K562 (cell line): Measurements from ENCODE around the gene LUZP1. TPM values are rescaled to one million over a fixed set of nuclear protein-coding genes. Genes with fewer than 3 reads are reported as not detected.

Experiments
- CTBP1 ChIP-seq: fragments of 450-650 bp; IDR thresholded peaks from 2 replicates; pipeline ENCODE4 v1.6.1; 2016; ENCODE audit warnings: borderline replicate concordance
- PHTF2 ChIP-seq: fragments of 250-450 bp; sonication (Bioruptor Pico); IDR thresholded peaks from 2 replicates; pipeline ENCODE4 v1.5.0; 2021; ENCODE audit warnings: mild to moderate bottlenecking
- RBFOX2 ChIP-seq: fragments of 200-400 bp; formaldehyde crosslinking; IDR thresholded peaks from 2 replicates; pipeline ENCODE4 v1.6.1; 2017; ENCODE audit warnings: low read depth, mild to moderate bottlenecking, low read length, moderate library complexity
- SAP30 ChIP-seq: fragments of 200-600 bp; sonication (generic); IDR thresholded peaks from 2 replicates; pipeline ENCODE4 v1.6.1; 2012; ENCODE audit warnings: borderline replicate concordance, low read depth, mild to moderate bottlenecking, moderate library complexity, low read length, control low read depth, inconsistent platforms; ENCODE audit not compliant: insufficient read depth, poor library complexity, severe bottlenecking
- SMAD1 ChIP-seq: fragments of 150-350 bp; IDR thresholded peaks from 2 replicates; pipeline ENCODE4 v1.6.1; 2014; ENCODE audit warnings: low read length, low read depth; ENCODE audit not compliant: partially characterized antibody
- SRF ChIP-seq, 2 experiments: fragments of 250-450, 450-650 bp in 1 of 2; sonication (Bioruptor Pico) in 1 of 2; sonication (generic) in 1 of 2; formaldehyde crosslinking; IDR thresholded peaks; 2 replicates each; pipeline versions ENCODE4 v1.5.0 to v1.5.1; 2020 to 2022; ENCODE audit warnings: mild to moderate bottlenecking in 1 of 2, missing genetic modification reagents in 1 of 2
- ZFX ChIP-seq: sonication (generic); formaldehyde crosslinking; IDR thresholded peaks from 2 replicates; pipeline ENCODE4 v1.8.0; 2022; ENCODE audit warnings: mild to moderate bottlenecking, missing genetic modification reagents, moderate library complexity
- polyA plus RNA-seq, 8 experiments: library from polyadenylated mRNA; depleted of rRNA in 4 of 8; stranded (reverse) in 5 of 8; unstranded in 3 of 8; fragments of >200 nt; fragmentation: Nextera tagmentation in 2 of 8; fragmentation: Illumina TruSeq in 1 of 8; extraction: Ambion mirVana in 2 of 8; extraction: Trizol in 1 of 8; gene quantifications; 2 replicates each; pipeline versions ENCODE4 v1.2.1 to v1.2.3, GENCODE V29; 2011 to 2014; ENCODE audit warnings: inconsistent platforms in 1 of 8, missing spikeins in 1 of 8
- total RNA-seq, 7 experiments: library from RNA; depleted of rRNA in 6 of 7; stranded (reverse); fragments of >200 nt in 6 of 7; fragmentation: Illumina TruSeq in 2 of 7; extraction: Trizol in 2 of 7; gene quantifications; 2 replicates each; pipeline versions ENCODE4 v1.2.1 to v1.2.3, GENCODE V29; 2011 to 2021; ENCODE audit warnings: low replicate concordance in 1 of 7
- TF ChIP-seq, protein P1 (sequence below): sonication (generic); formaldehyde crosslinking; IDR thresholded peaks from 2 replicates; pipeline ENCODE4 v1.8.1; 2023; ENCODE audit warnings: mild to moderate bottlenecking, missing genetic modification reagents
- TF ChIP-seq, protein P2 (sequence below): fragments of 450-650 bp; IDR thresholded peaks from 2 replicates; pipeline ENCODE4 v1.6.1; 2016
- TF ChIP-seq, protein P3 (sequence below): fragments of 200-800 bp; sonication (Bioruptor generic); IDR thresholded peaks from 2 replicates; pipeline ENCODE4 v1.6.1; 2016; ENCODE audit warnings: missing genetic modification characterization, missing compliant biosample characterization
- TF ChIP-seq, protein P4 (sequence below): sonication (generic); formaldehyde crosslinking; IDR thresholded peaks from 2 replicates; pipeline ENCODE4 v1.8.0; 2022; ENCODE audit warnings: mild to moderate bottlenecking, missing genetic modification reagents
- TF ChIP-seq, protein P5 (sequence below): sonication (generic); formaldehyde crosslinking; IDR thresholded peaks from 2 replicates; pipeline ENCODE4 v1.8.0; 2022; ENCODE audit warnings: missing genetic modification reagents, mild to moderate bottlenecking, moderate library complexity, borderline replicate concordance
- TF ChIP-seq, protein P6 (sequence below): fragments of 450-650 bp; formaldehyde crosslinking; IDR thresholded peaks from 2 replicates; pipeline ENCODE4 v1.4.0; 2020; ENCODE audit warnings: mild to moderate bottlenecking, moderate library complexity

Gene LUZP1
- total and polyA plus RNA-seq, 9 of the 15 experiments (the other 6 are each of a cell fraction or from before 2014, with no cell fraction given), result 6.5 to 19.1 (median 12.4) TPM

DNA sequence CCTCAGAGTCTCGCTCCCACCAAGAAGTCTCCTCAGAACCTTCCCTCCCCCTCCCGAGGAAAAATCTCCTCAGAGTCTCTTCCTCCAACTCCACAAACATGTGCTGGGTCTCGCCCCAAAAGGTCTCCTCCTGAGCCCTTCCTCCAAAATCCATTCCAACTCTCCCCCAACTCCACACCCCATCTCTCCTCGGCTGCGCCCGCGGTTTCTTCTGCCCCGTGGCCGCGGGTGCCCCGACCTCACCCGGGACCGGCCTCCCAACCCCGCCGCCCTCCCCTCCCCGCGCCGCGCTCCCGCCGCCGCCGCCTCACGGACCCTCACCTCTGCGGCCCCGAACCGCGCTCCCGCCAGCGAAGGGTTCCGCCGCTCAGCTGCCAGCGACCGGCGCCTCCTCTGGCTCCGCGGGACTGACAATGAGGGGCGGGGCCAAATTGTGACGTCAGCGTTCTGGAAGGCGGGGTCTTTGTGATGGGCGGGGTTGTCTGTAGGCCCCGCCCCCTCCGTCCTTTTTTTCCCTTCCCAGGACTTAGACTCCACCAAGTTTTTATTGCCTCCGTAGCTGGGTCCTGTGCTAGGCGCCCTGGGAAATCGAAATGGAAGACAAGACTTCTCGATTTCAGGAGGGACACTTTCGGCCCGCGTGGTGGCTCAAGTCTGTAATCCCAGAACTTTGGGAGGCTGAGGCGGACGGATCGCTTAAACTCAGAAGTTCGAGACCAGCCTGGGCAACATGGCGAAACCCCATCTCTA lies at the start of gene LUZP1 (continued):
- TF ChIP-seq SMAD1 (peak; percentile 41), PHTF2 (CRISPR knock-in tag) (peak; percentile 34; the same call in 1 of the 2 replicates), SRF (CRISPR knock-in tag; IDR thresholded peaks at IDR 0.05) (peak in 1 of 2 experiments; percentile 18; a peak in 1 of 4 replicates), ZFX (CRISPR knock-in tag) (peak; percentile 56), CTBP1 (peak; percentile 84), SAP30 (peak; percentile 59), RBFOX2 (peak; percentile 86)
- TF ChIP-seq, protein P1, sequence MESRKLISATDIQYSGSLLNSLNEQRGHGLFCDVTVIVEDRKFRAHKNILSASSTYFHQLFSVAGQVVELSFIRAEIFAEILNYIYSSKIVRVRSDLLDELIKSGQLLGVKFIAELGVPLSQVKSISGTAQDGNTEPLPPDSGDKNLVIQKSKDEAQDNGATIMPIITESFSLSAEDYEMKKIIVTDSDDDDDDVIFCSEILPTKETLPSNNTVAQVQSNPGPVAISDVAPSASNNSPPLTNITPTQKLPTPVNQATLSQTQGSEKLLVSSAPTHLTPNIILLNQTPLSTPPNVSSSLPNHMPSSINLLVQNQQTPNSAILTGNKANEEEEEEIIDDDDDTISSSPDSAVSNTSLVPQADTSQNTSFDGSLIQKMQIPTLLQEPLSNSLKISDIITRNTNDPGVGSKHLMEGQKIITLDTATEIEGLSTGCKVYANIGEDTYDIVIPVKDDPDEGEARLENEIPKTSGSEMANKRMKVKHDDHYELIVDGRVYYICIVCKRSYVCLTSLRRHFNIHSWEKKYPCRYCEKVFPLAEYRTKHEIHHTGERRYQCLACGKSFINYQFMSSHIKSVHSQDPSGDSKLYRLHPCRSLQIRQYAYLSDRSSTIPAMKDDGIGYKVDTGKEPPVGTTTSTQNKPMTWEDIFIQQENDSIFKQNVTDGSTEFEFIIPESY (CRISPR knock-in tag), result no peak; the same call in 1 of the 2 replicates
- TF ChIP-seq, protein P2, sequence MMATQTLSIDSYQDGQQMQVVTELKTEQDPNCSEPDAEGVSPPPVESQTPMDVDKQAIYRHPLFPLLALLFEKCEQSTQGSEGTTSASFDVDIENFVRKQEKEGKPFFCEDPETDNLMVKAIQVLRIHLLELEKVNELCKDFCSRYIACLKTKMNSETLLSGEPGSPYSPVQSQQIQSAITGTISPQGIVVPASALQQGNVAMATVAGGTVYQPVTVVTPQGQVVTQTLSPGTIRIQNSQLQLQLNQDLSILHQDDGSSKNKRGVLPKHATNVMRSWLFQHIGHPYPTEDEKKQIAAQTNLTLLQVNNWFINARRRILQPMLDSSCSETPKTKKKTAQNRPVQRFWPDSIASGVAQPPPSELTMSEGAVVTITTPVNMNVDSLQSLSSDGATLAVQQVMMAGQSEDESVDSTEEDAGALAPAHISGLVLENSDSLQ, result peak; percentile 91
- TF ChIP-seq, protein P3, sequence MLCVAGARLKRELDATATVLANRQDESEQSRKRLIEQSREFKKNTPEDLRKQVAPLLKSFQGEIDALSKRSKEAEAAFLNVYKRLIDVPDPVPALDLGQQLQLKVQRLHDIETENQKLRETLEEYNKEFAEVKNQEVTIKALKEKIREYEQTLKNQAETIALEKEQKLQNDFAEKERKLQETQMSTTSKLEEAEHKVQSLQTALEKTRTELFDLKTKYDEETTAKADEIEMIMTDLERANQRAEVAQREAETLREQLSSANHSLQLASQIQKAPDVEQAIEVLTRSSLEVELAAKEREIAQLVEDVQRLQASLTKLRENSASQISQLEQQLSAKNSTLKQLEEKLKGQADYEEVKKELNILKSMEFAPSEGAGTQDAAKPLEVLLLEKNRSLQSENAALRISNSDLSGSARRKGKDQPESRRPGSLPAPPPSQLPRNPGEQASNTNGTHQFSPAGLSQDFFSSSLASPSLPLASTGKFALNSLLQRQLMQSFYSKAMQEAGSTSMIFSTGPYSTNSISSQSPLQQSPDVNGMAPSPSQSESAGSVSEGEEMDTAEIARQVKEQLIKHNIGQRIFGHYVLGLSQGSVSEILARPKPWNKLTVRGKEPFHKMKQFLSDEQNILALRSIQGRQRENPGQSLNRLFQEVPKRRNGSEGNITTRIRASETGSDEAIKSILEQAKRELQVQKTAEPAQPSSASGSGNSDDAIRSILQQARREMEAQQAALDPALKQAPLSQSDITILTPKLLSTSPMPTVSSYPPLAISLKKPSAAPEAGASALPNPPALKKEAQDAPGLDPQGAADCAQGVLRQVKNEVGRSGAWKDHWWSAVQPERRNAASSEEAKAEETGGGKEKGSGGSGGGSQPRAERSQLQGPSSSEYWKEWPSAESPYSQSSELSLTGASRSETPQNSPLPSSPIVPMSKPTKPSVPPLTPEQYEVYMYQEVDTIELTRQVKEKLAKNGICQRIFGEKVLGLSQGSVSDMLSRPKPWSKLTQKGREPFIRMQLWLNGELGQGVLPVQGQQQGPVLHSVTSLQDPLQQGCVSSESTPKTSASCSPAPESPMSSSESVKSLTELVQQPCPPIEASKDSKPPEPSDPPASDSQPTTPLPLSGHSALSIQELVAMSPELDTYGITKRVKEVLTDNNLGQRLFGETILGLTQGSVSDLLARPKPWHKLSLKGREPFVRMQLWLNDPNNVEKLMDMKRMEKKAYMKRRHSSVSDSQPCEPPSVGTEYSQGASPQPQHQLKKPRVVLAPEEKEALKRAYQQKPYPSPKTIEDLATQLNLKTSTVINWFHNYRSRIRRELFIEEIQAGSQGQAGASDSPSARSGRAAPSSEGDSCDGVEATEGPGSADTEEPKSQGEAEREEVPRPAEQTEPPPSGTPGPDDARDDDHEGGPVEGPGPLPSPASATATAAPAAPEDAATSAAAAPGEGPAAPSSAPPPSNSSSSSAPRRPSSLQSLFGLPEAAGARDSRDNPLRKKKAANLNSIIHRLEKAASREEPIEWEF (CRISPR knock-in tag), result no peak
- TF ChIP-seq, protein P4, sequence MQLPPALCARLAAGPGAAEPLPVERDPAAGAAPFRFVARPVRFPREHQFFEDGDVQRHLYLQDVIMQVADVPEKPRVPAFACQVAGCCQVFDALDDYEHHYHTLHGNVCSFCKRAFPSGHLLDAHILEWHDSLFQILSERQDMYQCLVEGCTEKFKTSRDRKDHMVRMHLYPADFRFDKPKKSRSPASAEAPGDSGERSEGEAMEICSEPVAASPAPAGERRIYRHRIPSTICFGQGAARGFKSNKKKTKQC (CRISPR knock-in tag), result 0 out of 2 replicates have a peak, but pooled peaks have one; percentile 17
- TF ChIP-seq, protein P5, sequence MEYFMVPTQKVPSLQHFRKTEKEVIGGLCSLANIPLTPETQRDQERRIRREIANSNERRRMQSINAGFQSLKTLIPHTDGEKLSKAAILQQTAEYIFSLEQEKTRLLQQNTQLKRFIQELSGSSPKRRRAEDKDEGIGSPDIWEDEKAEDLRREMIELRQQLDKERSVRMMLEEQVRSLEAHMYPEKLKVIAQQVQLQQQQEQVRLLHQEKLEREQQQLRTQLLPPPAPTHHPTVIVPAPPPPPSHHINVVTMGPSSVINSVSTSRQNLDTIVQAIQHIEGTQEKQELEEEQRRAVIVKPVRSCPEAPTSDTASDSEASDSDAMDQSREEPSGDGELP, result peak; percentile 91
- TF ChIP-seq, protein P6, sequence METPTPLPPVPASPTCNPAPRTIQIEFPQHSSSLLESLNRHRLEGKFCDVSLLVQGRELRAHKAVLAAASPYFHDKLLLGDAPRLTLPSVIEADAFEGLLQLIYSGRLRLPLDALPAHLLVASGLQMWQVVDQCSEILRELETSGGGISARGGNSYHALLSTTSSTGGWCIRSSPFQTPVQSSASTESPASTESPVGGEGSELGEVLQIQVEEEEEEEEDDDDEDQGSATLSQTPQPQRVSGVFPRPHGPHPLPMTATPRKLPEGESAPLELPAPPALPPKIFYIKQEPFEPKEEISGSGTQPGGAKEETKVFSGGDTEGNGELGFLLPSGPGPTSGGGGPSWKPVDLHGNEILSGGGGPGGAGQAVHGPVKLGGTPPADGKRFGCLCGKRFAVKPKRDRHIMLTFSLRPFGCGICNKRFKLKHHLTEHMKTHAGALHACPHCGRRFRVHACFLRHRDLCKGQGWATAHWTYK (CRISPR knock-in tag), result peak; percentile 36; the same call in 1 of the 2 replicates
